Hindlimb muscle (tissue), 1 donor: Measurements from ENCODE around the gene KLF11. TPM values are rescaled to one million over a fixed set of nuclear protein-coding genes. Genes with fewer than 3 reads are reported as not detected.
"Not testable (repeated sequence)": the region's sequence is repeated elsewhere in the genome, so short reads cannot be mapped to it uniquely, and the experiment has no call there.

Experiments used
- DNase-seq: peaks from one replicate; pipeline ENCODE4 v3.0.0-alpha.2; 2013
- polyA plus RNA-seq: library from polyadenylated mRNA; unstranded; fragments of 120-200 nt; gene quantifications from one replicate; pipeline ENCODE4 v1.2.1, GENCODE V29; 2013; ENCODE audit not compliant: insufficient read length

The KLF11 gene
- polyA plus RNA-seq, 1 donor: 23.7 TPM

DNA sequence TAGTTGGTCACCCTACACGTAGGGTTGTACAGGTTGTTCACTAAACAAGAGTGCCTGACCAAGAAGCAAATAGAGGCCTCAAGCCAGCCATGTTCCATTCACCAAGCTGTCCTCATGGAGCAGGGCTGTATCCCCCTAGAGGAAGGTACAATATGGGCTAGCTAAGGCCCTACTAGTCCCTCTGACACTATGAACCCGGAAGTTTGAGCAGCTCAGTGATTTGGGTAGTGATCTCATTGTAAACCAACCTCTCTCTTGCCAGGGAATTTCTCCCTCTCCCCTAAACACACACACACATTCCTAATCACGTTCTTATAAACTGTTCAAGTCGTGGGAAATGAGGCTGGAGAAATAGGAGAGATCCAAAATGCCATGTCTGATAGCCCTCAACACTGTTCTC lies 43.6 kb downstream of the KLF11 start:
- DNase-seq: no peak

DNA sequence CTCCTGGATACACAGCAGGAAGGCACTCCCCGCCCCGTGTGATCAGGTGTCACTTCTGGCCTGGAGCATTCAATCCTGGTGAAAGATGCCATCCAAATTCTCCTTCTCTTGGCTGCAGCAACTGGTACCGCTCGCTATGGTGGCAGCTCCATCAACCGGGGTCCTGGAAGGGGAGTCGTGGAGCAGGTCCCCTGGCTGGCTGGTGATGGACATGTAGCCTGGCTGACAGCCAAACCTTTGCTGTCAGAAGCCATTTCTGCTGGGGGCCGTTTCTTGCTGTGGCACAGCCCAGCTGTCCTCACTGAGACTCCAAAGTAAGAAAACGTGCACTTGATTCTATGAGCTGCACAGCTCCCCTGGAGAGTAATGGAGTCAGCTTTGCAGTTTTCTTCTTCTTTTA lies 44.0 kb downstream of the KLF11 start:
- no peak for DNase-seq

DNA sequence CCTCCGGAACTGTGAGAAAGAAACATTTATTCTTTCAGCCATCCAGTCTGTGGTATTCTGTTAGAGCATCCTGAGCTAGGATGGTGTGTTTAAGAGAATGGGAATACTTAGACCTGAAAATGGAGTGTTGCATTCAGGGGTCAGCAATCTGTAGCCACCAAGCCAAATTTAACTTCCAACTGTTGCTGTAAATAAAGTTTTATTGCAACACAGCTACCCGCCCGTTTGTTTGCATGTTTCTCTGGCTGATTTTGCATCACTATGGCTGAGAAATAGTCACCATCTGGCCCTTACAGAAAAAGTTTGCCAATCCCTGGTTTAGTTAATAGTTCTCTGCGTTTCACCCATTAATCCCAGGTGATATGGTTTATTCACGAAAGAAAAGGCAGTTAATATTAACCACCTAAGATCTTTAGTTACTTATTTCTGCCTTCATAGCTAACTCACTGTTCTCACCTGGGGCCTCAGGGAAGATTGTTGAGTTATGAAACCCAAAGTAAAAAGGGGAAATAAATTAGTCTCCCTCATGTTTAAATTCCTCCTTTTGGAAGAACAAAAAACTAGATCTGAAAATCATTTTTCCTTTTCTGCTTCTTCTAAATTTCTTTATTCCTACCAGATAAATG lies 46.3 kb downstream of the KLF11 start:
- DNase-seq: no peak

GRCh38 chr2:10091182-10091888 lies 48.0 kb downstream of the KLF11 start:
- no peak for DNase-seq

DNA sequence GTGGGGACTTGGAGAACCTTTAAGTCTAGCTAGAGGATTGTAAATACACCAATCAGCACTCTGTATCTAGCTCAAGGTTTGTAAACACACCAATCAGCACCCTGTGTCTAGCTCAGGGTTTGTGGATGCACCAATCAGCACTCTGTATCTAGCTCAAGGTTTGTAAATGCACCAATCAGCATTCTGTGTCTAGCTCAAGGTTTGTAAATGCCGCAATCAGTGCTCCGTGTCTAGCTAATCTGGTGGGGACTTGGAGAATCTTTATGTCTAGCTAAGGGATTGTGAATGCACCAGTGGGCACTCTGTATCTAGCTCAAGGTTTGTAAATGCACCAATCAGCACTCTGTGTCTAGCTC lies 48.5 kb downstream of the KLF11 start:
- not testable (repeated sequence) for DNase-seq

GRCh38 chr2:10094271-10094814 lies 51.0 kb downstream of the KLF11 start:
- no peak for DNase-seq

DNA sequence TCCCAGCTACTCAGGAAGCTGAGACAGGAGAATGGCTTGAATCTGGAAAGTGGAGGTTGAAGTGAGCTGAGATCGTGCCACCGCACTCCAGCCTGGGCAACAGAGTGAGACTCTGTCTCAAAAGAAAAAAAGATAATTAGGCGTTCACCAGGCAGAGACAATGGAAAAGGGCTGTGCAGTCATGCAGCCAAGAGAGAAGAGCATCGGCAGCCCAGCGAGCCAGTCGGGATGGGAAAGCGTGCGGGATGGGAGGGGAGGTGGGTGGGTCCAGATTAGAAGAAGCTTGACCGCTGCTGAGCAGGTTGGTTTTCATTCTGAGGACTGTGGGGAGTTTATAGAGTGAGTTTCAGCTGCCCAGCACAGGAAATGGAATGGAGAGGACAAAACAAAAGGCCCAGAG lies 51.8 kb downstream of the KLF11 start:
- no peak for DNase-seq

- no peak for DNase-seq
Measured at GRCh38 chr2:10096641-10097040, 53.3 kb downstream of the KLF11 start.

DNA sequence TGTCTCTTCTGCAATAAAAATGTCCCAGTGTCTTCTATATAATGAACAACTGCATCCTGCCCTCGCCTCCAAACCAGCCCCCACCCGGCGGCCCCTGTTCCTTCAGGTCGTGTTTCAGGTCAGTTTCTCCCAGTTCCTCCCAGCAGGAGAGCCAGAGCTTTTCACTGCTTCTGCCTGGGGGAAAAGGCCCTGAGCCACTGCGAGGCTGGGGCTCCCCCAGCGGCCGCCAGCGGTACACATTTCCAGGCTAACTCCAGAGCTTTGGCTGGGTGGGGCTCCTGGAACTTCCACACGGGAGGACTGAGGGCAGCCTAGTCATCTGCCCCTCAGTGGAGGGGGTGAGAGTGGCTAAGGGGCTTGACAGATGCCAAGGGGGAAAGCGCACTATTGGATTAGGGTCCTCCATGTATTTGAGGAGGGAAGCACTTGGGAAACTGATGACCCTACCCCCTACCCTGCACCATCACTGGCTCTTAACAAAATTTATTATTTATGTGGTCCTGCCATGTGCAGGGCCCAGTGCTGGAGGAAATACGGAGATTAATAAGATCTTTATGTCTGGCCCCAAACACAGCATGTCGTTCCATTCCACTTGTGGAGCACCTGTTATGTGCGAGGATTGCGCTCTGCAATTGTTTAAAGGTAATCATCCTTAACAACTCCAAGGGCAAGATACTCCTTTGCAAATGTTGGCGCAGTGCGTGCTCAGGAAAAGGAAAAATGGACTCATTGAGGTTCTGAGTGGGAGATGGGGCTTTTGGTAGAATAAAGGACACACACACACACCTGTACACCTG lies 54.2 kb downstream of the KLF11 start:
- peak; percentile 68 for DNase-seq

GRCh38 chr2:10101491-10101890 lies 58.1 kb downstream of the KLF11 start:
- no peak for DNase-seq

- DNase-seq: no peak
Measured at GRCh38 chr2:10103179-10103578, 59.8 kb downstream of the KLF11 start.

Other genes with a start within 250 kb of the KLF11 start
- gene TAF1B, start 200.1 kb upstream of the KLF11 start, polyA plus RNA-seq: 11.4 TPM
- gene GRHL1, start 91.9 kb upstream of the KLF11 start, polyA plus RNA-seq: 1.9 TPM
- 14.0 TPM for gene CYS1, start 36.9 kb downstream of the KLF11 start, polyA plus RNA-seq
- gene RRM2, start 79.2 kb downstream of the KLF11 start, polyA plus RNA-seq: 31.8 TPM